Pulmonary artery endothelial cell (primary cell): ENCODE data around the gene RASIP1. TPM values are rescaled to one million over a fixed set of nuclear protein-coding genes. Genes with fewer than 3 reads are reported as not detected.
"Not testable (repeated sequence)": the region's sequence is repeated elsewhere in the genome, so short reads cannot be mapped to it uniquely, and the experiment has no call there.

Experiments
- DNase-seq: peaks from one replicate; pipeline ENCODE4 v3.0.0-alpha.2; 2011; ENCODE audit warnings: low read depth, low spot score
- total RNA-seq: library from RNA; depleted of rRNA; stranded (reverse); fragments of >200 nt; gene quantifications from 2 replicates; pipeline ENCODE4 v1.2.3, GENCODE V29; 2014

RASIP1 gene
- 70.1 and 71.7 TPM in 2 replicates for total RNA-seq

DNA sequence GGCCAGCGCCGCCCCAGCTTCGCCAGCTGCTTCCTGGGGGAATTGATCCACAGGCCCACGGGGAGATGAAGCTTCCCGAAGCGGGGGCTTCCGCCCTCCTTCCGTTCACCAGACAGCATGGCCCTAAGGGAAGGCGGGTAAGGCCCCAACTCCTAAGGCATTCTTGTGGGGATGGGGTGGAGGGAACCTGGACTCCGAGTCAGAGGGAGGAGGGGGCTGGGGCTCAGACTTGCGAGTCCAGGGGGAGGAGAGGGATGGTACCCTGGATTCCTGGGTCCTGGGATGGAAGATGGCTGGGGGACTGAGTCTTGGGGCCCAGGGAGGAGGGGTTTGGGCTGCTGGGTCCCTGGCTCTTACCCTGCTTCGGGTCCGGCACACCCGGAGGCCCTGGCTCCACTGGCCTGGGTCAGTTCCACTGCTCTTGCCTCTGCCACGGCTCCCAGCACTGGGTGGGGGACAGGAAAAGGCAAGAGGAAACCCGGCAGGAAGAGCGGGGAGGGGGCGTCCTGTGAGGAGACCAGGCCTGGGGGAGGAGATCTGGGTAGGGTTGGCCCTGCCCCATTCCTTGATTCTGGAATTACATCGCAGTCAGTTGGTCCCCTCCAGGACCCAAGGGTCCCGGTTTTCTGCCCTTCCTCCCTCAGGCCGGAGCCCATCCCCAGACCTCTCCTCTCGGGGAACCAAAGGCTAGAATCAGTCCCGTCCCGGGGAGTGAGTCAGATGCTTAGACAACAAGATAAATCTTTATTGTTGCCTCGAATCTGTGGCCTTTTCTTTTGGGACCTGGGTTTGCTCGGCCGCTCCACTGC lies at the start of gene RASIP1:
RASIP1 (minus strand) TSS at position 447 of the 809 bp plus-strand sequence; CDS start at position 119, 328 bp downstream.
- DNase-seq, result no peak

DNA sequence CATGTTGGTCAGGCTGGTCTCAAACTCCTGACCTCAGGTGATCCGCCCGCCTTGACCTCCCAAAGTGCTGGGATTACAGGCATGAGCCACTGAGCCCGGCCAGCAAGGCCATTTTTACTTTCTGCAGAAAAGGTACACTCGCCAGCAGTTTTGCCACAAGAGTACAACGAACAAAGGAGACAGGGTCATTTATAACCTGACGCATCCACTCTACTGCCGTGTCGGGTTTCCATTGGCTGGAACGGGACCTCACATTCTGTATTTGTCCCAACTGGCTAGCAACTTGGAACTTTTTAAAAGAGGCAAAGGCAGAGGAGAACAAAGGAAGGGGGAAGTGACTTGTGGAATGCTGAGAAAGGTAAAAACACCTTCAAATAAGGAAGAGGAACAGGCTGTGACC lies 46.9 kb upstream of the RASIP1 start:
- not testable (repeated sequence) for DNase-seq

DNA sequence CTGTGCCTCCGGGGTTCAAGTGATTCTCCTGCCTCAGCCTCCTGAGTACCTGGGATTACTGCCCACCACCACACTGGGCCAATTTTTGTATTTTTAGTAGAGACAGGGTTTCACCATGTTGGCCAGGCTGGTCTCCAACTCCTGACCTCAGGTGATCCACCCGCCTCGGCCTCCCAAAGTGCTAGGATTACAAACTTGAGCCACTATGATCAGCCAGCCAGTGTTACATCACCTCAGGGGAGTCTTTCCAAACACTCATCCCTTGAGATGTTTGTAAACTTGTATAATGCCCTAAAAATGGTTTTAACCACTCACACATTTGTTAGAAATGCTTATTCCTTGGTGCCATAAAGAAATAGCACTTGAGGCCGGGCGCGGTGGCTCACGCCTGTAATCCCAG lies 46.0 kb upstream of the RASIP1 start:
- not testable (repeated sequence) for DNase-seq

GRCh38 chr19:48784527-48784926 lies 44.1 kb upstream of the RASIP1 start:
- DNase-seq, result no peak

DNA sequence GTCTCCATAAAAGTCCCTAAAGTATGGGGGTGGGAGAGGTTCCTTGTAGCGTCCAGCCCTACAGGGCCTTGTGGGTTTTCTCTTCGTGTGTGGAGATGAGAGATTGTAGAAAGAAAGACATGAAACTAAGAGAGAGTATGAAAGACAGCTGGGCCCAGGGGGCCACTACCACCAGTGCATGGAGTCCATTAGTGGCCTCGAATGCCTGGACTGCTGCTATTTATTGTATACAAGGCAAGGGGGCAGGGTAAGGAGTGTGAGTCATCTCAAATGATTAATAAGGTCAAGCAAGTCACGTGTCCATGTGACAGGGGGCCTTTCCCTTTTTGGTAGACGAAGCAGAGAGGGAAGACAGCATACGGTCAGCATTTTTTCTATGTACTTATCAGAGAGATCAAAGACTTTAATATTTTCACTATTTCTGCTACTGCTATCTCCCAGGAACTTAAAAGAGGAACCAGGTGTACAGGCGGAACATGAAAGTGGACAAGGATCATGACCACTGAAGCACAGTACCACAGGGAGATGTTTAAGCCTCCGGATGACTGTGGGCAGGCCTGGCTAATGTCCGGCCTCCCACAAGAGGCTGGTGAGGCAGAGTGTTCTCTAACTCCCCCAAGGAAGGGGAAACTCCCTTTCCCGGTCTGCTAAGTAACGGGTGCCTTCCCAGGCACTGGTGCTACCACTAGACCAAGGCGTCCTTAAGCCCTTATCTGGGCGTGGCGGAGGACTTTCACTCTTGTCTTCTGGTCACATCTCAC lies 40.4 kb upstream of the RASIP1 start:
- DNase-seq, result no peak

DNA sequence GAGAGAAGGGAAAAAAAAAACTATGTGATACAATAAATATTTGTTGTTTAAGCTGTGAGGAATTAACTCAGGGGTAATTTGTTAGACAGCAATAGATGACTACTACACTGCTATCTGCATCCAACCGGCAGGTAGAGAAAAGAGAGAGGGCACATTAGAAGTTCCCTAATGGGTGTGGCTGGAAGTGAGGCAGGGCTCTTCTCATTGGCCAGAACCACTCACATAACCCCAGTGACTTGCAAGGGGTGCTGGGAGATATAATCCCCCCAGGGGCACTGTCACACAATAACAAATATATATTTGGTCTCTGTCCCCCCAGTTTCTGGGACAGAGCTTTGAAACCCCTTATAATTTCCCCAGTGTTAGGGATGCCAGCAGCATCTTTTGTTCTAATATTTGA lies 39.2 kb upstream of the RASIP1 start:
- no peak for DNase-seq

GRCh38 chr19:48777720-48778119 lies 37.3 kb upstream of the RASIP1 start:
- no peak for DNase-seq

DNA sequence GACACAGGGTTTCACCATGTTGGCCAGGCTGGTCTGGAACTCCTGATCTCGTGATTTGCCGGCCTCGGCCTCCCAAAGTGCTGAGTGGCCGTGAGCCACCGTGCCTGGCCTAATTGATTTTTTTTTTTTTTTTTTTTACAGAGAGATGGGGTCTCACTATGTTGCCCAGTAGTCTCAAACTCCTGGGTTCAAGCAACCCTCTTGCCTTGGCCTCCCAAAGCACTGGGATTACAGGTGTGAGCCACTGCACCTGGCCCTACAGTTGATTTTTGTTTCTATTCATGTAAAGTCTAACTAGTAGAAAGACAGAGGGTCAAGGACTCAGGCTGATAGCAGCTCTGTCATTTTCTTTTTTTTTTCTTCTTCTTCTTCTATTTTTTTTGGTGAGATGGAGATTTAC lies 36.7 kb upstream of the RASIP1 start:
- no peak for DNase-seq

GRCh38 chr19:48772503-48772953 lies 32.1 kb upstream of the RASIP1 start:
- no peak for DNase-seq

- no peak for DNase-seq
These were observed 30.5 kb upstream of the RASIP1 start for GRCh38 chr19:48770734-48771472.

DNA sequence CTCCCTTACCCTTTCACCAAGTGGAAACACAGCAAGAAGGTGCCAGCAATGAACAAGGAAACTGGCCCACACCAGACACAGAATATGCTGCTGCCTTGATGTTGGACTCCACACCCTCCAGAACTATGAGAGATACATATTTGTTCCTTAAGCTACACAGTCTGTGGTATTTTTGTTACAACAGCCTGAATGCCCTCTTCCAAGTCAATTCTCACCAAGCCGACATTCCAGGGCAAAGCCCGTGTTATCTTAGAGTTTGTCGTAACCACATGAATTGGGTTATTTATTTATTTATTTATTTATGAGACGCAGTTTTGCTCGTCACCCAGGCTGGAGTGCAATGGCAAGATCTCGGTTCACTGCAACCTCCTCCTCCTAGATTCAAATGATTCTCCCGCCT lies 29.9 kb upstream of the RASIP1 start:
- DNase-seq, result no peak

GRCh38 chr19:48768994-48769713 lies 28.7 kb upstream of the RASIP1 start:
- no peak for DNase-seq

DNA sequence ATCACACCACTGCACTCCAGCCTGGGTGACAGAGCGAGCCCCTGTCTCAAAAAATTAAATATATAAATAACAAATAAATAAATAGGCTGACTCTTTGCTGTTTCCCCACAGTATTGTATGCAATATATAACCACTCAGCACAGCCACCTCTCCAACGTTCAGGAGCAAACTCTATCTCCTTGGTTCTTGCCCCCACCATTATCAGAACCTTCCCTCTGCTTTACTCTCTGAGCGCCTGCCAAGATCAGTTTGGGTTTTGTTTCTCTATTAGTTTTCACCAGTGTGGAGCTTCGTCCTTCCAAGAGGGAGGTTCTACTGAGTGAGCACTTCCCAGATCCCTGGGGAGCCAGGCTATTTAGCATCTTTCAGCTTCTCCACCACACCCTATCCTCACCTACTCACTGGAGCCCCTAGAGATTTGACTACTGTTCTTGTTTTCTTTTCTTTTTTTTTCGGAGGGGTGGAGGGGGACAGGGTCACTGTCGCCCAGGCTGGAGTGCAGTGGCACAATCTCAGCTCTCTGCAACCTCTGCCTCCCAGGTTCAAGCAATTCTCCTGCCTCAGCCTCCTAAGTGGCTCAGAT lies 27.9 kb upstream of the RASIP1 start:
- DNase-seq, result not testable (repeated sequence)

GRCh38 chr19:48765816-48766215 lies 25.4 kb upstream of the RASIP1 start:
- not testable (repeated sequence) for DNase-seq

- DNase-seq, result no peak
These were observed 20.2 kb upstream of the RASIP1 start for GRCh38 chr19:48760504-48761205.

DNA sequence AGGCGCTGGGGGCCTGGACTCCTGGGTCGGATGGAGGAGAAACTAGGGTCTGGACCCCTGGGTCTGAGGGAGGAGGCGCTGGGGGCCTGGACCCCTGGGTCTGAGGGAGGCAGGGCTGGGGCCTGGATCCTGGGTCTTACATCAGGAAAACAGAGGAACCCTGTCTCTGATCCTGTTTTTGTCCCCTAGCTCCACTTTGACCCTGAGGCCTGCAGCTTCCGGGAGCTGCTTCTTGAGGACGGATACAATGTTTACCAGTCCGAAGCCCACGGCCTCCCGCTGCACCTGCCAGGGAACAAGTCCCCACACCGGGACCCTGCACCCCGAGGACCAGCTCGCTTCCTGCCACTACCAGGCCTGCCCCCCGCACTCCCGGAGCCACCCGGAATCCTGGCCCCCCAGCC lies 17.3 kb upstream of the RASIP1 start:
- no peak for DNase-seq

- DNase-seq, result no peak
These were observed 16.8 kb upstream of the RASIP1 start for GRCh38 chr19:48757089-48757675.

GRCh38 chr19:48756686-48757085 lies 16.3 kb upstream of the RASIP1 start:
- no peak for DNase-seq

- no peak for DNase-seq
These were observed 15.8 kb upstream of the RASIP1 start for GRCh38 chr19:48756212-48756611.

DNA sequence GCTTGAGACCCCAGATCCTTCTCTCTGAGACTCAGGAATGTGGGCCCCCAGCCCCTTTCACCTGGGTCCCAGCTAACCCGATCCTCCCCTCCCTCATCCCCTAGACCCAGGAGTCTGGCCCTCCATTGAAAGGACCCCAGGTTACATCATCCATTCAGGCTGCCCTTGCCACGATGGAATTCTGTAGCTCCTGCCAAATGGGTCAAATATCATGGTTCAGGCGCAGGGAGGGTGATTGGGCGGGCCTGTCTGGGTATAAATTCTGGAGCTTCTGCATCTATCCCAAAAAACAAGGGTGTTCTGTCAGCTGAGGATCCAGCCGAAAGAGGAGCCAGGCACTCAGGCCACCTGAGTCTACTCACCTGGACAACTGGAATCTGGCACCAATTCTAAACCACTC lies 15.4 kb upstream of the RASIP1 start:
- DNase-seq, result no peak
